Central memory CD8-positive, alpha-beta T cell (primary cell): ENCODE data around the gene SP7.
"Not testable (repeated sequence)": the region's sequence is repeated elsewhere in the genome, so short reads cannot be mapped to it uniquely, and the experiment has no call there.

Experiments used
- ATAC-seq: fragments of 150-1000 bp; cut with Tn5 transposase; replicated peaks from 2 replicates; pipeline ENCODE4 v1.10.0; 2022; ENCODE audit warnings: mild to moderate bottlenecking, moderate FRiP score, moderate number of reproducible peaks; ENCODE audit not compliant: poor library complexity, severe bottlenecking; ENCODE audit errors: extremely low read depth
- DNase-seq, 2 donors: peaks; one replicate each; pipeline ENCODE4 v3.0.0; 2021; ENCODE audit warnings: low spot score in 2 of 2
- H3K27ac Mint-ChIP-seq: one replicate; pipeline ENCODE4 v1.8.0; 2022; ENCODE audit warnings: low read depth, mild to moderate bottlenecking, moderate library complexity, mixed read lengths
- H3K27me3 Mint-ChIP-seq: one replicate; pipeline ENCODE4 v1.8.0; 2022; ENCODE audit warnings: mixed read lengths
- H3K36me3 Mint-ChIP-seq: one replicate; pipeline ENCODE4 v1.8.0; 2022; ENCODE audit warnings: mild to moderate bottlenecking, moderate library complexity, mixed read lengths; ENCODE audit not compliant: insufficient read depth
- H3K4me1 Mint-ChIP-seq: one replicate; pipeline ENCODE4 v1.8.0; 2022; ENCODE audit warnings: mixed read lengths
- H3K4me3 Mint-ChIP-seq: one replicate; pipeline ENCODE4 v1.8.0; 2022; ENCODE audit warnings: mild to moderate bottlenecking, moderate library complexity, mixed read lengths
- H3K9me3 Mint-ChIP-seq: one replicate; pipeline ENCODE4 v1.8.0; 2022; ENCODE audit warnings: mixed read lengths

Gene SP7

GRCh38 chr12:53343449-53343848 lies 7.3 kb upstream of the SP7 start:
- Mint-ChIP-seq H3K9me3 (no peaks in the 10 kb centered on the region), H3K27ac (no peak overlapping the region), H3K4me3 (peak overlapping the region; percentile 91), H3K36me3 (peaks cover 13% of the 10 kb centered on the region), H3K27me3 (peaks cover 13% of the 10 kb centered on the region), H3K4me1 (peaks cover 15% of the 10 kb centered on the region)
- no peak for DNase-seq
- ATAC-seq, result no peak

- Mint-ChIP-seq H3K4me1 (peaks cover 25% of the 10 kb centered on the region), H3K27me3 (peaks cover 42% of the 10 kb centered on the region), H3K4me3 (no peak overlapping the region), H3K9me3 (no peaks in the 10 kb centered on the region), H3K36me3 (peaks cover 12% of the 10 kb centered on the region), H3K27ac (no peak overlapping the region)
- DNase-seq (no peak), ATAC-seq (no peak)
Measured at GRCh38 chr12:53340398-53340797, 4.2 kb upstream of the SP7 start.

- Mint-ChIP-seq H3K4me3 (no peak overlapping the region), H3K9me3 (no peaks in the 10 kb centered on the region), H3K27ac (no peak overlapping the region), H3K36me3 (peaks cover 6% of the 10 kb centered on the region), H3K4me1 (peaks cover 12% of the 10 kb centered on the region), H3K27me3 (peaks cover 44% of the 10 kb centered on the region)
- no peak for ATAC-seq
- DNase-seq, result no peak
Measured at GRCh38 chr12:53338916-53339315, 2.8 kb upstream of the SP7 start.

GRCh38 chr12:53338017-53338416 lies 1.9 kb upstream of the SP7 start:
- ATAC-seq, result peak; percentile 94
- peak in 1 of 2 donors; percentile 43 for DNase-seq
- peaks cover 44% of the 10 kb centered on the region for H3K27me3 Mint-ChIP-seq
- peaks cover 4% of the 10 kb centered on the region for H3K36me3 Mint-ChIP-seq
- H3K9me3 Mint-ChIP-seq, result no peaks in the 10 kb centered on the region
- peaks cover 12% of the 10 kb centered on the region for H3K4me1 Mint-ChIP-seq
- H3K27ac Mint-ChIP-seq, result peak overlapping the region; percentile 39
- H3K4me3 Mint-ChIP-seq, result peak overlapping the region; percentile 59

- H3K27ac Mint-ChIP-seq, result no peak overlapping the region
- H3K4me3 Mint-ChIP-seq, result no peak overlapping the region
- H3K36me3 Mint-ChIP-seq, result peaks cover 2% of the 10 kb centered on the region
- DNase-seq, result no peak
- ATAC-seq, result no peak
- H3K27me3 Mint-ChIP-seq, result peaks cover 34% of the 10 kb centered on the region
- H3K9me3 Mint-ChIP-seq, result no peaks in the 10 kb centered on the region
- peaks cover 12% of the 10 kb centered on the region for H3K4me1 Mint-ChIP-seq
Measured at GRCh38 chr12:53334822-53335221, 1.3 kb downstream of the SP7 start.

- Mint-ChIP-seq H3K27me3 (peaks cover 34% of the 10 kb centered on the region), H3K36me3 (peaks cover 2% of the 10 kb centered on the region), H3K4me3 (no peak overlapping the region), H3K4me1 (peaks cover 12% of the 10 kb centered on the region), H3K9me3 (no peaks in the 10 kb centered on the region), H3K27ac (no peak overlapping the region)
- DNase-seq (no peak), ATAC-seq (no peak)
Measured at GRCh38 chr12:53333845-53334244, 2.3 kb downstream of the SP7 start.

- Mint-ChIP-seq H3K27me3 (peaks cover 29% of the 10 kb centered on the region), H3K9me3 (no peaks in the 10 kb centered on the region), H3K27ac (no peak overlapping the region), H3K4me1 (peaks cover 9% of the 10 kb centered on the region), H3K4me3 (no peak overlapping the region), H3K36me3 (peaks cover 1% of the 10 kb centered on the region)
- ATAC-seq (no peak), DNase-seq (no peak)
Measured at GRCh38 chr12:53333289-53333688, 2.9 kb downstream of the SP7 start.

- no peak for DNase-seq
- H3K9me3 Mint-ChIP-seq, result no peaks in the 10 kb centered on the region
- H3K36me3 Mint-ChIP-seq, result no peaks in the 10 kb centered on the region
- H3K4me3 Mint-ChIP-seq, result no peak overlapping the region
- peaks cover 24% of the 10 kb centered on the region for H3K27me3 Mint-ChIP-seq
- H3K27ac Mint-ChIP-seq, result no peak overlapping the region
- no peak for ATAC-seq
- H3K4me1 Mint-ChIP-seq, result peaks cover 4% of the 10 kb centered on the region
Measured at GRCh38 chr12:53332744-53333143, 3.4 kb downstream of the SP7 start.

- not testable (repeated sequence) for H3K27ac Mint-ChIP-seq, H3K4me3 Mint-ChIP-seq, ATAC-seq, DNase-seq, H3K9me3 Mint-ChIP-seq, H3K36me3 Mint-ChIP-seq, H3K4me1 Mint-ChIP-seq
- peaks cover 20% of the 10 kb centered on the region for H3K27me3 Mint-ChIP-seq
Measured at GRCh38 chr12:53332339-53332738, 3.8 kb downstream of the SP7 start.

GRCh38 chr12:53330671-53331070 lies 5.5 kb downstream of the SP7 start:
- Mint-ChIP-seq H3K4me3 (no peak overlapping the region), H3K4me1 (peaks cover 6% of the 10 kb centered on the region), H3K27me3 (peaks cover 4% of the 10 kb centered on the region), H3K27ac (no peak overlapping the region), H3K9me3 (no peaks in the 10 kb centered on the region), H3K36me3 (no peaks in the 10 kb centered on the region)
- no peak for ATAC-seq
- DNase-seq, result no peak

- Mint-ChIP-seq H3K9me3 (no peaks in the 10 kb centered on the region), H3K27me3 (no peaks in the 10 kb centered on the region), H3K4me1 (peaks cover 19% of the 10 kb centered on the region), H3K36me3 (peaks cover 5% of the 10 kb centered on the region), H3K4me3 (no peak overlapping the region), H3K27ac (no peak overlapping the region)
- DNase-seq (no peak), ATAC-seq (no peak)
Measured at GRCh38 chr12:53328043-53328435, 8.1 kb downstream of the SP7 start.

- H3K9me3 Mint-ChIP-seq, result no peaks in the 10 kb centered on the region
- no peak for ATAC-seq
- H3K4me3 Mint-ChIP-seq, result no peak overlapping the region
- no peak overlapping the region for H3K27ac Mint-ChIP-seq
- peaks cover 5% of the 10 kb centered on the region for H3K36me3 Mint-ChIP-seq
- H3K4me1 Mint-ChIP-seq, result peaks cover 19% of the 10 kb centered on the region
- DNase-seq, result no peak
- H3K27me3 Mint-ChIP-seq, result no peaks in the 10 kb centered on the region
Measured at GRCh38 chr12:53327435-53328042, 8.6 kb downstream of the SP7 start.

GRCh38 chr12:53326460-53327185 lies 9.5 kb downstream of the SP7 start:
- H3K36me3 Mint-ChIP-seq, result peaks cover 5% of the 10 kb centered on the region

More at GRCh38 chr12:53326460-53327185, 9.5 kb downstream of the SP7 start:
- DNase-seq (no peak), ATAC-seq (no peak)
- Mint-ChIP-seq H3K4me3 (peak overlapping the region; percentile 66), H3K27me3 (no peaks in the 10 kb centered on the region), H3K4me1 (peaks cover 21% of the 10 kb centered on the region), H3K9me3 (no peaks in the 10 kb centered on the region), H3K27ac (no peak overlapping the region)
